ENCODE results near the gene FAM168A. TPM values are rescaled to one million over a fixed set of nuclear protein-coding genes. Genes with fewer than 3 reads are reported as not detected.
A peak's percentile ranks its signal among the peaks of the same experiment; 100 is the strongest.

Gene FAM168A
- total RNA-seq, 1 donor from 2014 or later: 21.4 TPM

DNA sequence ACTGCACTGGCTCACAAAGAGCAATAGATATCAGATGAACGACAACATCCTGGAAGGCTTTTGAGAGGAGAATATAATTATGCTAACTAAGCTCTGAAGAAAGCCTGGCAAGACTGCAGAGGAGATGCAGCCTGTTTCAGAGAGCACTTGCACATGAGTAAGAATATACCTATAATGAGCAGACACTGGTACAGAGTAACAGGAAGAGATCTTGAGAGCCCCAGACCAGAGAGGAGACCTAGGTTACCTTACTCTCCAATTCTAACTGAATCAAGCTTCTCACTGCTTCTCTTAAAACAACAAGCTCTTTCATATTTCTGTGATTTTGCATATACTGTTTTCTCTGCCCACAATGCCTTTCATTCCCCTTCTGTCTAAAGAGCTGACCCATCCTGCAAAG lies 66.5 kb downstream of the FAM168A start:
- TF ChIP-seq POLR2AphosphoS5 (IDR thresholded peaks at IDR 0.05; ENCODE audit: insufficient read depth in 1 of 2, low read depth in 1 of 2) (no peak), CTCF (IDR thresholded peaks at IDR 0.05) (no peak), POLR2A (IDR thresholded peaks at IDR 0.05) (no peak)
- H3K27me3 ChIP-seq: no peaks in the 10 kb centered on the region
- intact Hi-C loops (cut with DNase I): no loop called here
- H3K27ac ChIP-seq: no peak overlapping the region
- H3K9me3 ChIP-seq: no peaks in the 10 kb centered on the region
- no peak overlapping the region for H3K4me3 ChIP-seq
- peaks cover 12% of the 10 kb centered on the region for H3K4me1 ChIP-seq
- H3K36me3 ChIP-seq: no peaks in the 10 kb centered on the region
- no peak for DNase-seq (ENCODE audit: extremely low spot score in 2 of 2)

- Histone ChIP-seq H3K27me3 (no peaks in the 10 kb centered on the region), H3K4me1 (peaks cover 12% of the 10 kb centered on the region), H3K9me3 (no peaks in the 10 kb centered on the region), H3K27ac (no peak overlapping the region), H3K36me3 (no peaks in the 10 kb centered on the region), H3K4me3 (no peak overlapping the region)
- no peak for DNase-seq (ENCODE audit: extremely low spot score in 2 of 2)
- TF ChIP-seq POLR2A (IDR thresholded peaks at IDR 0.05): no peak
- TF ChIP-seq POLR2AphosphoS5 (IDR thresholded peaks at IDR 0.05; ENCODE audit: insufficient read depth in 1 of 2, low read depth in 1 of 2): no peak
- no peak for TF ChIP-seq CTCF (IDR thresholded peaks at IDR 0.05)
- intact Hi-C loops (cut with DNase I): no loop called here
Measured at GRCh38 chr11:73530109-73530508, 67.8 kb downstream of the FAM168A start.

DNA sequence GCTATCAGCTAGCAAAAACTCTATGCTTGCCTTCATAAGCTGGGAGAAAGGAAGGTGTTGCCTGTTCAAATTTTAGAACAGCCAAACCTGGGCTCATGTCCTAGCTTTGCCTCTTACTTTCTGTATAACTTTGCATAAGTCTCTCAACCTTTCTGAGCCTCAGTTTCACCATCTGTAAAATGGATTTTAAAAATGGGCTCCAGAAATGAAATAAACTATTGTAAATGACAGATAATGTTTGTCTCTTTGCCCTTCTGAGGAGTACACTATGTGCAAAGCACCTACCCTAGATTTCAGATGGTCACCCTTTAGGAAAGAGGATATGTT lies 68.7 kb downstream of the FAM168A start:
- no peak for DNase-seq (ENCODE audit: extremely low spot score in 2 of 2)
- Histone ChIP-seq H3K36me3 (no peaks in the 10 kb centered on the region), H3K4me3 (no peak overlapping the region), H3K27me3 (no peaks in the 10 kb centered on the region), H3K9me3 (no peaks in the 10 kb centered on the region), H3K4me1 (peaks cover 12% of the 10 kb centered on the region), H3K27ac (no peak overlapping the region)
- intact Hi-C loops (cut with DNase I): no loop called here
- TF ChIP-seq POLR2AphosphoS5 (IDR thresholded peaks at IDR 0.05; ENCODE audit: insufficient read depth in 1 of 2, low read depth in 1 of 2) (no peak), CTCF (IDR thresholded peaks at IDR 0.05) (no peak), POLR2A (IDR thresholded peaks at IDR 0.05) (no peak)

- DNase-seq (ENCODE audit: extremely low spot score in 2 of 2): no peak
- peaks cover 12% of the 10 kb centered on the region for H3K4me1 ChIP-seq
- TF ChIP-seq POLR2A (IDR thresholded peaks at IDR 0.05): no peak
- TF ChIP-seq CTCF (IDR thresholded peaks at IDR 0.05): no peak
- no peak for TF ChIP-seq POLR2AphosphoS5 (IDR thresholded peaks at IDR 0.05; ENCODE audit: insufficient read depth in 1 of 2, low read depth in 1 of 2)
- H3K9me3 ChIP-seq: no peaks in the 10 kb centered on the region
- H3K27me3 ChIP-seq: no peaks in the 10 kb centered on the region
- no peak overlapping the region for H3K27ac ChIP-seq
- H3K4me3 ChIP-seq: peak overlapping the region in 1 of 2 donors; percentile 23
- intact Hi-C loops (cut with DNase I): no loop called here
- no peaks in the 10 kb centered on the region for H3K36me3 ChIP-seq
Measured at GRCh38 chr11:73528483-73529203, 69.3 kb downstream of the FAM168A start.

- Histone ChIP-seq H3K9me3 (no peaks in the 10 kb centered on the region), H3K4me3 (no peak overlapping the region), H3K4me1 (peaks cover 12% of the 10 kb centered on the region), H3K36me3 (no peaks in the 10 kb centered on the region), H3K27me3 (no peaks in the 10 kb centered on the region), H3K27ac (no peak overlapping the region)
- TF ChIP-seq POLR2A (IDR thresholded peaks at IDR 0.05) (no peak), CTCF (IDR thresholded peaks at IDR 0.05) (no peak), POLR2AphosphoS5 (IDR thresholded peaks at IDR 0.05; ENCODE audit: insufficient read depth in 1 of 2, low read depth in 1 of 2) (no peak)
- intact Hi-C loops (cut with DNase I): no loop called here
- no peak for DNase-seq (ENCODE audit: extremely low spot score in 2 of 2)
Measured at GRCh38 chr11:73528013-73528412, 69.9 kb downstream of the FAM168A start.
